ENCODE data around the gene PRC1. TPM values are rescaled to one million over a fixed set of nuclear protein-coding genes. Genes with fewer than 3 reads are reported as not detected.

PRC1 gene
- total and polyA plus RNA-seq, 2 of the 13 experiments (the other 11 are each of a cell fraction or from before 2014, with no cell fraction given) = 137 to 162 TPM

DNA sequence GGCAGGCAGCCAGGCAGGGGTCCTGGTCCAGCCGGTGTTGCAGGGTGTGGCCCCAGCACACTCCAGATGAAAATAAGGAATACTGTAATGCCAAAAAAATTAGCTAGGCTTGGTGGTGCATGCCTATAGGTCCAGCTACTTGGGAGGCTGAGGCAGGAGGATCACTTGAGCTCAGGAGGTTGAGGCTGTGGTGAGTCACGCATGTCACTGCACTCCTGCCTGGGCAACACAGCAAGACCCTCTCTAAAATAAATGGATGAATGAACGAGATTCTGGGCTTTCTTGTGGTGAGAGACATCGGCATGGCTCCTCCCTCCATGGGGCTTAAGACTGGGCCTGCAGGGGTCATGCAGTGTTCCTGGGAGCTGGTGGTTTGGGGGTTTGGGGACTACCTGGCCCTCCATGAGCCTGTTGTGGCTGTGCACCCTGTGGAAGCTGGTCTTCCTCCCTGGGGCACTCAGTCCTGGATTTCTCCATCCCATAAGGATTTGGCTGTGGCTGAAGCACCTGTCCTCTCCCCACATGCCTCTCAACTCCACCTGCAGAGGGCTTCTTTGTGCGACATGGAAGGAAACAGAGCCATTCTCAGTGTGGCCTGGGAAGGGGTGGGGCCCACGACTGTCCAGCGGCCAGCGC, 47.3 kb downstream of the PRC1 start:
- Histone ChIP-seq H3K9ac (ENCODE audit: insufficient read depth, low read depth, low read length) (no peak overlapping the region), H3K79me2 (ENCODE audit: insufficient read depth, low read length) (no peaks in the 10 kb centered on the region), H3K4me1 (ENCODE audit: insufficient read depth, low read length) (no peaks in the 10 kb centered on the region), H3K4me2 (ENCODE audit: low read depth, low read length) (no peak overlapping the region), H4K20me1 (ENCODE audit: insufficient read depth, low read length) (no peaks in the 10 kb centered on the region), H3K4me3 (replicated peaks in 1 of 3; ENCODE audit: insufficient read depth in 1 of 3, low read depth in 2 of 3, low read length in 3 of 3) (no peak overlapping the region), H3K27ac (ENCODE audit: extremely low read length, insufficient read depth, low read length) (no peak overlapping the region), H3K36me3 (replicated peaks in 1 of 2; ENCODE audit: control insufficient read depth in 1 of 2, insufficient read depth in 2 of 2, low read length in 2 of 2) (peaks cover 23 to 76% of the 10 kb centered on the region in 2 experiments; a peak in 4 of 5 replicates), H3K9me3 (ENCODE audit: low read length) (no peaks in the 10 kb centered on the region), H3K27me3 (ENCODE audit: control insufficient read depth in 1 of 2, insufficient read depth in 2 of 2, low read length in 2 of 2) (no peaks in the 10 kb centered on the region), H2AFZ (ENCODE audit: low read length) (no peak overlapping the region)
- DNase-seq (ENCODE audit: low spot score) (no peak), ATAC-seq (peak; percentile 22; the same call in 2 of the 3 replicates), FAIRE-seq (no peak)
- ChIA-PET POLR2A (no interaction called here), CTCF (ENCODE audit: low intra/inter-chr PET ratio, low total read pairs) (no interaction called here)
- BruUV-seq (replicated peaks) = no TSS peak
- in situ Hi-C loops (cut with HindIII; ENCODE audit: extremely low pct_ligation_motif_present, low pct_unique_long_range_greater_than_20kb) (loop anchor here (25.0 kb wide), 1 partner anchor 315 kb away; no protein-coding TSS in a partner anchor), intact Hi-C loops (cut with micrococcal nuclease; ENCODE audit: unreplicated experiment) (no loop called here)
- 93% methylated on average over 8 of the region's 8 CpGs for WGBS (ENCODE audit: low lambda C conversion rate)
- no peak for TF ChIP-seq ZNF598 (CRISPR knock-in tag; IDR thresholded peaks at IDR 0.05; ENCODE audit: borderline replicate concordance)
- 0 out of 2 replicates have a peak, but pooled peaks have one; percentile 17 for TF ChIP-seq ZNF121 (CRISPR knock-in tag; IDR thresholded peaks at IDR 0.05)

DNA sequence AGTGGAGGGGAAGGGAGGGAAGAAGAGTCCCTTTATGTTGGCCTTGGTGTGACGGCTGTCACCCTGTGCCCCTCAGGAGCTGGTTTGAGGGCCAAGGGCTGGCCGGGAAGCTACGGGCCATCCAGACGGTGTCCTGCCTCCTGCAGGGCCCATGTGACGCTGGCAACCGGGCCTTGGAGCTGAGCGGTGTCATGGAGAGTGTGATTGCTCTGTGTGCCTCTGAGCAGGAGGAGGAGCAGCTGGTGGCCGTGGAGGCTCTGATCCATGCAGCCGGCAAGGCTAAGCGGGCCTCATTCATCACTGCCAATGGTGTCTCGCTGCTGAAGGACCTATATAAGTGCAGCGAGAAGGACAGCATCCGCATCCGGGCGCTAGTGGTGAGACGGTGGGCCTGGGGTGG, 47.8 kb downstream of the PRC1 start:
- Histone ChIP-seq H3K4me3 (replicated peaks in 1 of 3; ENCODE audit: insufficient read depth in 1 of 3, low read depth in 2 of 3, low read length in 3 of 3) (no peak overlapping the region), H3K36me3 (replicated peaks in 1 of 2; ENCODE audit: control insufficient read depth in 1 of 2, insufficient read depth in 2 of 2, low read length in 2 of 2) (peaks cover 24 to 73% of the 10 kb centered on the region in 2 experiments; a peak in 4 of 5 replicates)
- TF ChIP-seq XRCC5 (optimal IDR thresholded peaks at IDR 0.05; ENCODE audit: low read length) = no peak
- no peak for TF ChIP-seq ELF1 (CRISPR knock-in tag; IDR thresholded peaks at IDR 0.05)
- TF ChIP-seq ZNF556 (CRISPR knock-in tag; IDR thresholded peaks at IDR 0.05; ENCODE audit: borderline replicate concordance) = no peak
- no peak for TF ChIP-seq HMGA1 (CRISPR knock-in tag; conservative IDR thresholded peaks at IDR 0.05)
- TF ChIP-seq, protein P1, sequence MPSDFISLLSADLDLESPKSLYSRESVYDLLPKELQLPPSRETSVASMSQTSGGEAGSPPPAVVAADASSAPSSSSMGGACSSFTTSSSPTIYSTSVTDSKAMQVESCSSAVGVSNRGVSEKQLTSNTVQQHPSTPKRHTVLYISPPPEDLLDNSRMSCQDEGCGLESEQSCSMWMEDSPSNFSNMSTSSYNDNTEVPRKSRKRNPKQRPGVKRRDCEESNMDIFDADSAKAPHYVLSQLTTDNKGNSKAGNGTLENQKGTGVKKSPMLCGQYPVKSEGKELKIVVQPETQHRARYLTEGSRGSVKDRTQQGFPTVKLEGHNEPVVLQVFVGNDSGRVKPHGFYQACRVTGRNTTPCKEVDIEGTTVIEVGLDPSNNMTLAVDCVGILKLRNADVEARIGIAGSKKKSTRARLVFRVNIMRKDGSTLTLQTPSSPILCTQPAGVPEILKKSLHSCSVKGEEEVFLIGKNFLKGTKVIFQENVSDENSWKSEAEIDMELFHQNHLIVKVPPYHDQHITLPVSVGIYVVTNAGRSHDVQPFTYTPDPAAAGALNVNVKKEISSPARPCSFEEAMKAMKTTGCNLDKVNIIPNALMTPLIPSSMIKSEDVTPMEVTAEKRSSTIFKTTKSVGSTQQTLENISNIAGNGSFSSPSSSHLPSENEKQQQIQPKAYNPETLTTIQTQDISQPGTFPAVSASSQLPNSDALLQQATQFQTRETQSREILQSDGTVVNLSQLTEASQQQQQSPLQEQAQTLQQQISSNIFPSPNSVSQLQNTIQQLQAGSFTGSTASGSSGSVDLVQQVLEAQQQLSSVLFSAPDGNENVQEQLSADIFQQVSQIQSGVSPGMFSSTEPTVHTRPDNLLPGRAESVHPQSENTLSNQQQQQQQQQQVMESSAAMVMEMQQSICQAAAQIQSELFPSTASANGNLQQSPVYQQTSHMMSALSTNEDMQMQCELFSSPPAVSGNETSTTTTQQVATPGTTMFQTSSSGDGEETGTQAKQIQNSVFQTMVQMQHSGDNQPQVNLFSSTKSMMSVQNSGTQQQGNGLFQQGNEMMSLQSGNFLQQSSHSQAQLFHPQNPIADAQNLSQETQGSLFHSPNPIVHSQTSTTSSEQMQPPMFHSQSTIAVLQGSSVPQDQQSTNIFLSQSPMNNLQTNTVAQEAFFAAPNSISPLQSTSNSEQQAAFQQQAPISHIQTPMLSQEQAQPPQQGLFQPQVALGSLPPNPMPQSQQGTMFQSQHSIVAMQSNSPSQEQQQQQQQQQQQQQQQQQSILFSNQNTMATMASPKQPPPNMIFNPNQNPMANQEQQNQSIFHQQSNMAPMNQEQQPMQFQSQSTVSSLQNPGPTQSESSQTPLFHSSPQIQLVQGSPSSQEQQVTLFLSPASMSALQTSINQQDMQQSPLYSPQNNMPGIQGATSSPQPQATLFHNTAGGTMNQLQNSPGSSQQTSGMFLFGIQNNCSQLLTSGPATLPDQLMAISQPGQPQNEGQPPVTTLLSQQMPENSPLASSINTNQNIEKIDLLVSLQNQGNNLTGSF (CRISPR knock-in tag; IDR thresholded peaks at IDR 0.05) = no peak
- no peak for TF ChIP-seq SNAPC2 (CRISPR knock-in tag; IDR thresholded peaks at IDR 0.05)
- no peak for TF ChIP-seq NFRKB (IDR thresholded peaks at IDR 0.05)
- TF ChIP-seq TCF7 (IDR thresholded peaks at IDR 0.05; ENCODE audit: low read depth) = no peak

More for the DNA sequence above, 47.8 kb downstream of the PRC1 start:
- in situ Hi-C loops (cut with HindIII; ENCODE audit: extremely low pct_ligation_motif_present, low pct_unique_long_range_greater_than_20kb) = loop anchor here (25.0 kb wide), 1 partner anchor 316 kb away; no protein-coding TSS in a partner anchor
- FAIRE-seq = no peak
- CTCF ChIA-PET (ENCODE audit: low intra/inter-chr PET ratio, low total read pairs) = no interaction called here
- Histone ChIP-seq H3K79me2 (ENCODE audit: insufficient read depth, low read length) (no peaks in the 10 kb centered on the region), H2AFZ (ENCODE audit: low read length) (no peak overlapping the region), H4K20me1 (ENCODE audit: insufficient read depth, low read length) (no peaks in the 10 kb centered on the region), H3K27me3 (ENCODE audit: control insufficient read depth in 1 of 2, insufficient read depth in 2 of 2, low read length in 2 of 2) (no peaks in the 10 kb centered on the region), H3K9ac (ENCODE audit: insufficient read depth, low read depth, low read length) (no peak overlapping the region), H3K4me2 (ENCODE audit: low read depth, low read length) (no peak overlapping the region), H3K27ac (ENCODE audit: extremely low read length, insufficient read depth, low read length) (no peak overlapping the region), H3K4me1 (ENCODE audit: insufficient read depth, low read length) (no peaks in the 10 kb centered on the region), H3K9me3 (ENCODE audit: low read length) (no peaks in the 10 kb centered on the region)
- no peak for DNase-seq (ENCODE audit: low spot score)
- BruUV-seq (replicated peaks) = no TSS peak
- no peak for ATAC-seq
- POLR2A ChIA-PET = interaction anchor here (1.7 kb wide), 1 partner anchor 8 kb away, joined by 6 read pairs; the partner anchor contains the start of gene RCCD1
- WGBS (ENCODE audit: low lambda C conversion rate) = 100% methylated on average over 3 of the region's 16 CpGs
- intact Hi-C loops (cut with micrococcal nuclease; ENCODE audit: unreplicated experiment) = no loop called here

All from HepG2 (cell line).